HG03457 (cell line): Measurements from ENCODE around the gene LBH.

Experiments used
- ATAC-seq: cut with Tn5 transposase; IDR thresholded peaks from one replicate; pipeline ENCODE4 v1.9.1; 2021; ENCODE audit warnings: moderate number of reproducible peaks; ENCODE audit not compliant: unreplicated experiment

LBH gene

DNA sequence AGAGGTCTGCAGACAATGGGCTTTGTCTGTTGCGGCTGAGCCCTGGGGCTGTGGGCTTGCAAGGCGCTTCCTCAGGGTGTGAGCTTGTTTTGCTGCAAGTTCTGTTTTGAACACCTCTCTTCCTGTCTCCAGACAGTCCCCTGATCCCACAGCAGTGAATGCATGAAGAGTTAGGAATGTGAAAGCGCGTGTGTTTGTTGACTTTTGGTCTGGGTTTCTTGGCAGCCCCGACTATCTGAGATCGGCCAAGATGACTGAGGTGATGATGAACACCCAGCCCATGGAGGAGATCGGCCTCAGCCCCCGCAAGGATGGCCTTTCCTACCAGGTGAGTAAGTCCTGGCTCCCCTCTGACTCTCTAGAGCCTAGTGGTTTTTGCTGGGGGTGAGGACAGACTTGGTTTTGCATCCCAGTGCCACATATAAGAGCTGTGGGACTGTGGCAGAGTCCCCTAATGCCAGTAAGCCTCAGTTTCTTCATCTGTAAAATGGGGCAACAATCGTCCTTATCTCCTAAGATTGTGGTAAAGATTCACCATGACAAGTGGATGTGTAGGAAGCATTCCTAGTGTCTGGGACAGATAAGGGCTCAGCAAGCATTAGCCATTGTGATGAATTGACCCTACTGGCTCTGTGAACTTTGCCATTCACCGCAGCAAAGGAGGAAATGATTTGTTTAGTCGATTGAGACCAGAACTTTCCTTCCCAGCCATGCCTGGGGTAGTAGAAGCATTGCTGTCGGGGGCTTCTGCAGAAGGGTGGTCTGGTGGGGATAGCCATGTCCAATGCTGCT lies 3.0 kb downstream of the LBH start:
- ATAC-seq = no peak

DNA sequence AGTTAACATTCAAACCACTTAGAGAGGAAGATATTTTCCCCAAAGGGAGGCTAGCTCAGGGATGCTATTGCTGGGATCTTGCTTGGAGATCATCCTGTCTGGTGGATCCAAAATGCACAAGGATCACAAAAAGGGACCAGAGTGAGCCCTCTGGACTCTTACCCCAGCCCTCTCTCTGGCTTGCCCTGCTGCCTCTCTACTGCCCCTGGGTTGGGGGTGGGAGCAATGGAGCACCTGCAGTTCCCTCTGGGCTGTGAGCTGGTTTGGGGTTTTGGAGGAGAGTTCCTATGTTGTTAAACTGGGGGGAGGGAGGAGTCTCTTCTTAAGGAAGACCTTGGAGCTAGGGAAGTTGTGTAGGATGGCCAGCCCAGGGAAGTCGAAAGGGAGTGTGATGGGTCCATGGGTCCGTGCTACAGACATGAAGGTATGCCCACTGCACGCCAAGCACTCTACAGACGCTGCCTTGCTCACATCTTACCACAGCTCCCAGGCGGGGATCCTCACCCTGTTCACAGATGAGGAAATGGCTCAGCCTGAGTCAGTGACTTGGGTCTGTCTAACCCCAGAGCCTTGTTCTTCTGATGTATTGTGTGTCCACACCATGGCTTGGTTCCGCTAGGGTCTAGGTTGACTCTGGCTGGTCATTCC lies 3.8 kb downstream of the LBH start:
- ATAC-seq = no peak

GRCh38 chr2:30235859-30236535 lies 4.7 kb downstream of the LBH start:
- ATAC-seq = no peak

GRCh38 chr2:30236591-30237238 lies 5.4 kb downstream of the LBH start:
- no peak for ATAC-seq

- no peak for ATAC-seq
Observed at GRCh38 chr2:30237239-30237965, 6.1 kb downstream of the LBH start.

DNA sequence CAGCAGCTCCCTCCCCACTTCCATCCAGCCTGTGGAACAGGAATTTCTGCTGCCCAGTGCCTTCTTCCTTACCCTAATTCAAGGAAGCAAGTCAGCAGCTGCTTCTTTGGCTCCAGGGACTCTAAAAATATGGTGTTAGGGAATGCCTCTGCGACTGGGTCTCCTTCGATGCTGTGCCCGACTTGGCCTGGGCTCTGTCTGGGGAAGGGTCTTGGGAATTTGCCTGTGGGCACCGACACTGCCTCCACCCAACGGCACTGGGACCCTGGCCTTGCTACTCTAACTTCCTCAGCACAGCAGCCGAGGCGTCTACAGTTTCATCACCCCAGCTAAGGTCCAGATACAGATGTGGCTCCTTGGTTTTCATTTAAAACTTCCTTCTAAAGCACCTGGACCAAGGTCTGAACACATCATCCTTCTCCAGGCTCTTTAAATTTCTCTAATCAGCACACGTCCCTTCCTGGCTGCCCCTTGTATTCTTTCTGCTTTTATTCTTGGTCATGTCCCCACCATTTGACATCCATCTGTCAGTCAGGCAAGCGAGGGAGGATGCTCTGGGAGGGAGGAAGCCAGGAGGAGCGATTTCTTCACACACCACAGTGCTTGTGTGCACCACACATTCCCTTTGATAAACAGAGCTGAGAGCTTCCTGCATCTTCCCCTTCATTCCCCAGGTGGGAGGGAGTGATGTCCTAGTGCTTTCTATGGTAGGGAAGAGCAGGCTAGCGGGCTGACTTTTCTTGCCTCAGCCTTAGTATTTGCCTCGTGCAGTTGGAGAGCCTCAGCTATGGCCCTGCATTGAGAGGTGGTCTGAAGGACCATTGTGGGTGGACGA lies 6.8 kb downstream of the LBH start:
- ATAC-seq = no peak

GRCh38 chr2:30239308-30239985 lies 8.1 kb downstream of the LBH start:
- ATAC-seq = no peak

- no peak for ATAC-seq
Observed at GRCh38 chr2:30239986-30240752, 8.8 kb downstream of the LBH start.

GRCh38 chr2:30243231-30243630 lies 11.9 kb downstream of the LBH start:
- no peak for ATAC-seq

- ATAC-seq = no peak
Observed at GRCh38 chr2:30245364-30245763, 14.0 kb downstream of the LBH start.

GRCh38 chr2:30248791-30249190 lies 17.5 kb downstream of the LBH start:
- ATAC-seq = no peak

DNA sequence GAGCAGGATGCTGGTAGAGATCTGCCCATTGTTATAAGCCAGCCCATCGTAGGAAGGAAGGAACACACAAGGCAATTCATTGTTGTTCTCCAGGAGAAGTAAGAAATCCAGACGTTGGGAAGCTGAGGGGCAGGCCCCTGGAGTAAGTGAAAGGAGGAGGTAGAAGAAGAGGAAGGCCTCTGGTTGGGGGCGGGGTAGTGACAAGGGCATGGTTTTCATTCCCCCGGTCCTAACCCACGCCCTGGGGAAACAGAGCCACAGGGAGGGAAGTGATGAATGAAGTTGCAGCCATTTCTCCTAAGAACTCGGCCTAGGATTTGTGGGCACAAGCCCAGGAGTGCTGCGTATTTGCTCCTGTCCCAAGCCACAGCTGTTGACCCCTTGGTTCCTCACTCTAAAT lies 18.0 kb downstream of the LBH start:
- ATAC-seq = no peak

GRCh38 chr2:30250421-30250820 lies 19.1 kb downstream of the LBH start:
- no peak for ATAC-seq

DNA sequence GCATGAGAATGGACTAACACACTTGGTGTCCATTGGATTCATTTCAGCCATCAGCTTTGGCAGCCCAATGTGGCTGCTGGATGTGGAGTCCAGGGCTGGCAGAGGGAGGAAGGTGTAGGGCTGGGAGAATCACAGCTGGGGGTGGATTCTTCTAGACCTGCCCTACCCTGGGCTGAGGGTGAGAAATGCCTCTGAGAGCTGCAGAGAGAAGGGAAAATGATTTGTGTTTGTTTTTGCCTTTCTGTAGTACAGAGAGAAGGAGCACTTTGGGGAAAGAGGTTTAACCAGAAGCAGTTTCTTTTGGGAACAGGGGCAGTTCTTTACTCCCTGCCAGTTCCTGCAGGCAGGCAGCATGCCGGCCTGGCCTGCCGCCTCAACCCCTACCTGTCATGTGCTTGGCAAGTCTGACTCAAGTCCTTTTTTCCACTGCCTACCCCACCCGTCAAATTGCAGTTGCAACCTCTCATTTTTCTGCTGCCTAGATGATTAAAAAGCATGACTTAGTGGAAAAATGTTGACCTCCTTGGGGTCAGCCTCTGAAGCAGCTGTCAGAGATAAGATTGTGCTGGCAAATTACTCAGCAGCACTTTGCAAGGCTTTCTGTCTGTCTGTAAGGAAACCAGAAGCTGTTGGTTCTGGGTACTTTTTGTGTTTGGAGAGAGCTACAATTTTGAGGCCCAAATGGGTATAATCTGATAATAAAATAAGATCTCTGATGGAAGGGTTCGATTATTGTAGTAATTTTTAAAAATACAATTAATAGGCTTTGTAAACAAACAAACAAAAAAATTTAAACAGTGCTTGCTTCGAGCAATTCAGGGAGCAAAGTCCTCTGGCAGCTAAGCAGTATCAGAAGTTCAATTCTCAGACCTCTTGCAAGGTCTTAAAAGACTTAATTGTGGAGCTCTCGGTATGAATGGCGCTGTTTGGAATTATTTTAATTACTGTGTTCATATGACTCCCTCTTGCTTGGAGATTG lies 21.7 kb downstream of the LBH start:
- ATAC-seq = no peak

DNA sequence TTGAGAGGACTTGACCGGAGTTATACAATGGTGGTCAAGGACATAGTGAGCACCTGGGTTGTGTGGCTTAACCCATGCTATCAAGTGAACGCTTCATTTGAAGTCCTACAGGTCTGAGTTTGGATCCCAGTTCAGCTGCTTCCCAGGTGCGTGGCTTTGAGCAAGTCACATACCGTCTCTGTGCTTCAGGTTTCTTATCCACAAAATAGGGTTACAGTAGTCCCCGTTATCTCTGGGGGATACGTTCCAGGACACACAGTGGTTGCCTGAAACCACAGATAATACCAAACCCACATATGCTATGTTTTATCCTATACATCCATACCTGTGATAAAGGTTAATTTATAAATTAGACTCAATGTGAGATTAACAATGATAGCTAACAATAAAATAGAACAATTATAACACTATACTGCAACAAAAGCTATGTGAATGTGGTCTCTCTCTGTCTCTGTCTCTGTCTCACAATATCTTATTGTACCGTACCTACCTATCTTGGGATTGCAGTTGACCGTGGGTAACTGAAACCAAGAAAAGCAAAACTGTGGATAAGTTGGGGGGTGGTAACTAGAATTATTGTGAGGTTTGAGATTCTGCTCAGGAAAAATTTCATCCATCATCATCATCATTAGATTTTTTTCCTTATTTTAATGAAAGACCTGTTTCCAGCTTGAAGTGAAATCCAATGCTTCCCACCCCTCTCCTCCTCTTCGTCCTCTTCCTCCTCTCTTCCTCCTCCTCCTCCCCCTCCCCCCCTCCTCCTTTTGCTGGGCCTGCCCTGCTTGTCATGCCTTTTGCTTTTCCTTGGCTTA lies 22.7 kb downstream of the LBH start:
- no peak for ATAC-seq

DNA sequence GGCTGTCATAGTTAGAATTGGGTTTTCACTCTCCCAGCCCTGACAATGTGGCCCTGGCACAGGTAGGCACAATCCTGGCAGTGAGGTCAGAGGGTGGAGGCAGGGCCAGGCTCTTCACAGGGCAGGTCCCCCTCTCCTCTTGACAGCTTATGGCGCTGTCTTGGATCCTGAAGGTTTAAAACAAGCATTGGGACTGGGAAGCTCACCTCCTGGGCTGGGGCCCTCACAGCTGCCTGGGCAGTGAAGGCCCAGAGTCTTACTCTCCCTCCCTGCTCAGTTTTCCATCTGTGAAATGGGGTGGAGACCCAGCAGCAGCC lies 23.3 kb downstream of the LBH start:
- ATAC-seq = no peak

- no peak for ATAC-seq
Observed at GRCh38 chr2:30255026-30255425, 23.7 kb downstream of the LBH start.
